Fibroblast of lung (primary cell): ENCODE measurements around the gene RACGAP1. TPM values are rescaled to one million over a fixed set of nuclear protein-coding genes. Genes with fewer than 3 reads are reported as not detected.
A peak's percentile ranks its signal among the peaks of the same experiment; 100 is the strongest.

ENCODE experiments used
- DNase-seq, 2 donors: peaks; one replicate each; pipeline versions ENCODE4 v3.0.0 to v3.0.0-alpha.2; 2010; ENCODE audit warnings: low read depth in 2 of 2
- H2AFZ ChIP-seq: 2 replicates; pipeline ENCODE4 v1.5.1; 2012; ENCODE audit warnings: low read length, control low read depth, inconsistent platforms
- H3K27ac ChIP-seq: 2 replicates; pipeline ENCODE4 v1.5.1; 2011; ENCODE audit warnings: low read length, control low read depth; ENCODE audit not compliant: insufficient read depth
- H3K27me3 ChIP-seq: 2 replicates; pipeline ENCODE4 v1.5.1; 2011; ENCODE audit warnings: mild to moderate bottlenecking, low read length; ENCODE audit not compliant: control insufficient read depth, insufficient read depth
- H3K36me3 ChIP-seq: 2 replicates; pipeline ENCODE4 v1.5.1; 2011; ENCODE audit warnings: low read length; ENCODE audit not compliant: control insufficient read depth, insufficient read depth
- H3K4me1 ChIP-seq: 2 replicates; pipeline ENCODE4 v1.5.1; 2011; ENCODE audit warnings: low read length; ENCODE audit not compliant: control insufficient read depth, insufficient read depth; ENCODE audit errors: extremely low read depth
- H3K4me2 ChIP-seq: 2 replicates; pipeline ENCODE4 v1.5.1; 2011; ENCODE audit warnings: low read length, control low read depth; ENCODE audit not compliant: insufficient read depth; ENCODE audit errors: extremely low read depth
- H3K4me3 ChIP-seq, 4 experiments: fragments of 200-600 bp in 1 of 4; sonication (generic) in 1 of 4; replicated peaks in 1 of 4; 2 replicates each; pipeline ENCODE4 v1.5.1; 2011 to 2016; ENCODE audit warnings: low read length in 4 of 4, low read depth in 3 of 4, mild to moderate bottlenecking in 3 of 4, control low read depth in 2 of 4, inconsistent platforms in 1 of 4, mixed read lengths in 1 of 4; ENCODE audit not compliant: insufficient read depth in 1 of 4; ENCODE audit errors: control extremely low read depth in 1 of 4
- H3K79me2 ChIP-seq: 2 replicates; pipeline ENCODE4 v1.5.1; 2012; ENCODE audit warnings: mild to moderate bottlenecking, low read length, inconsistent platforms; ENCODE audit not compliant: control insufficient read depth, insufficient read depth
- H3K9ac ChIP-seq: 2 replicates; pipeline ENCODE4 v1.5.1; 2011; ENCODE audit warnings: mild to moderate bottlenecking, low read length, control low read depth; ENCODE audit not compliant: insufficient read depth
- H3K9me3 ChIP-seq: 2 replicates; pipeline ENCODE4 v1.5.1; 2012; ENCODE audit warnings: low read depth, low read length; ENCODE audit not compliant: control insufficient read depth, insufficient read depth
- H4K20me1 ChIP-seq: 2 replicates; pipeline ENCODE4 v1.5.1; 2011; ENCODE audit warnings: low read length; ENCODE audit not compliant: control insufficient read depth, insufficient read depth; ENCODE audit errors: extremely low read depth
- CTCF ChIP-seq, 2 donors: IDR thresholded peaks in 1 of 2; conservative IDR thresholded peaks in 1 of 2; 1 replicate in 1 of 2; 2 replicates in 1 of 2; pipeline ENCODE4 v1.5.1; 2011 to 2012; ENCODE audit warnings: low read length in 2 of 2, control low read depth in 1 of 2, inconsistent platforms in 1 of 2, low read depth in 1 of 2, mild to moderate bottlenecking in 1 of 2
- EZH2 ChIP-seq: IDR thresholded peaks from 2 replicates; pipeline ENCODE4 v1.5.1; 2012; ENCODE audit warnings: low read length, control low read depth, mild to moderate bottlenecking; ENCODE audit errors: missing control alignments
- polyA plus RNA-seq, 2 donors: library from polyadenylated mRNA; depleted of rRNA in 1 of 2; stranded (reverse) in 1 of 2; unstranded in 1 of 2; fragments of >200 nt; gene quantifications; 2 replicates each; pipeline ENCODE4 v1.2.1, GENCODE V29; 2011 to 2012; ENCODE audit warnings: missing spikeins in 1 of 2
- total RNA-seq: library from RNA; depleted of rRNA; stranded (reverse); fragments of >200 nt; gene quantifications from 2 replicates; pipeline ENCODE4 v1.2.1, GENCODE V29; 2014

The RACGAP1 gene
- total and polyA plus RNA-seq, 2 donors (not counting 1 experiment from before 2014, with no cell fraction given): 22.9 to 38.1 TPM

DNA sequence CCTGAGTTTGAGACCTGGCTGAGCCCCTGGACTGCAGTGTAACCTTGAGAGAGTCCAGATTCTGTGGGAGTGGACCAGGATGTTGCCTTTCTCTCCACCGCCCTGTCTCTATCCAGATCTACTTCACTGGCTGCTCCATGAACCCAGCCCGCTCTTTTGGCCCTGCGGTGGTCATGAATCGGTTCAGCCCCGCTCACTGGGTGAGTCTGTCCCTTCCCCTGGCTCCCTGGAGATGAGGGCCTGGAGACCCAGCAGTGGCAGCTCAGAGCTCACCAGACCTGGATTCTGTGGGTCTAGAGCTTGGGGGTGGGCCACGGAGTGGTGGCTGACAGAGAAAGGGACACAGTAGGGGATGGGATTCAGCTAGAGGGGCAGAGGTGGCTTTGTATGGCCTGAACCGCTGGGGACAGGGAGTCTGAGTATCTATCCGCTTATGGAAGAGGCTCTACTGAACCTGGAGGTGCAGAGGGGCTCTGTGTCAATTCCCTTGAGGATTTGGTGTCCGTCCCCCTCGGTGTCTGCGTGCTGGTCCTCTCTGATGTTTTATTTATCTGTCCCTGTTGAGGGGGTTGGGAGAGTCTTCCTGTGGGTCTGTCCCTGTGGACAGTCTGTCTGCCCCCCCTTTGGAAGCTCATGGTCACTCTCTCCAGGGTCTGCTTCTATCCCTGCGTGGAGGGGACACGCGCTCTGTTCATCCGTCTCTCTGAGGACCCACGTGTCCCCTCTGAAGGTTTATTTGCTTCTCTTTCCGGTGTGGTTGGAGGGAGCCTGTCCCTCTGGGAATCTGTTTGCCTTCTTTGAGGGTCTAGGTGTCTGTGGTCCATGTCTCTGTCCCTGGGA is 61.1 kb downstream of the RACGAP1 start:
- peaks cover 2% of the 10 kb centered on the region for H3K4me1 ChIP-seq
- no peak for DNase-seq
- H3K79me2 ChIP-seq: no peaks in the 10 kb centered on the region
- no peak overlapping the region for H3K9ac ChIP-seq
- H3K36me3 ChIP-seq: no peaks in the 10 kb centered on the region
- H3K4me2 ChIP-seq: no peak overlapping the region
- no peak overlapping the region for H3K4me3 ChIP-seq
- H3K27me3 ChIP-seq: peaks cover 56% of the 10 kb centered on the region
- no peak overlapping the region for H3K27ac ChIP-seq
- no peak overlapping the region for H2AFZ ChIP-seq
- H4K20me1 ChIP-seq: no peaks in the 10 kb centered on the region
- H3K9me3 ChIP-seq: no peaks in the 10 kb centered on the region
- TF ChIP-seq CTCF (conservative IDR thresholded peaks at IDR 0.05 in 1 of 2, IDR thresholded peaks at IDR 0.05 in 1 of 2; ENCODE audit: low read depth in 1 of 2, low read length in 2 of 2) (no peak), EZH2 (no peak)

DNA sequence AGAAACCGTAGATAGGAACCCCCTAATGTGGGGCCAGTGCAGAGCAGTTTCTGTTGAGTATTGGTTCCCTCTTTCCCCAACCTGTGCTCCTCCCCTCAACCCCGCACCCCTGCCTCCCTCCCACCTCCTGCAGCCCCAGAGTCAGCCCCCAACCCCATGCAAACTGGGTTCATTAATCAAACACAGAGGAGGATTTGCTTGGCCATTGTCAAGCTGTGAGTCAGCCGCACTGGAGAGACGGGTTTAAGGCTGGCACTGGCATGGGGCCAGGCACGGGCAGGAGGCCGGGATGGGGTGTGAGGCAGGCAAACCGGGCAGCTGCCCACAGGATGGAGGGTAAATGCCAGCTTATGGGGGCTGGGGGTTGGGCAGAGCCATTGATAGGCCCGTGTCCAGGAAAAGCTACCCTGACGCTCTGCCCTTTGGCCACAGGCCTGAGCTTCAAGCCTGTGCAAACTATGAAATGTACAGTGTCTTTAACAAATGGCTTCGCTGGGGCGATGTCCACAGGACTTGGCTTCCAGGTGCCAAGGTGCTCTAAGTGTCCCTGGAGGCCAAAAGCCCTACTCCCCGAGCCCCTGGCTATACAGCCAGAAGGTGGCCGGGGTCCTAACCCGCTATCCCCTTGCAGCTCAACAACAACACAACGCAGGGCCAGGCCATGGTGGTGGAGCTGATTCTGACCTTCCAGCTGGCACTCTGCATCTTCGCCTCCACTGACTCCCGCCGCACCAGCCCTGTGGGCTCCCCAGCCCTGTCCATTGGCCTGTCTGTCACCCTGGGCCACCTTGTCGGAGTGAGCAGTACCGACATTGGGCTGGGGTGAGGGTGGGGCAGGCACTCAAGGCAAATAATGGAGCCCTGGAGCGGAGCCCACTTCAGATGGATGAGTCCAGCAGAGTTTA is 62.2 kb downstream of the RACGAP1 start:
- H3K79me2 ChIP-seq: no peaks in the 10 kb centered on the region
- no peaks in the 10 kb centered on the region for H4K20me1 ChIP-seq
- no peaks in the 10 kb centered on the region for H3K9me3 ChIP-seq
- peaks cover 2% of the 10 kb centered on the region for H3K4me1 ChIP-seq
- no peak overlapping the region for H2AFZ ChIP-seq
- TF ChIP-seq CTCF (conservative IDR thresholded peaks at IDR 0.05 in 1 of 2, IDR thresholded peaks at IDR 0.05 in 1 of 2; ENCODE audit: low read depth in 1 of 2, low read length in 2 of 2) (no peak), EZH2 (no peak)
- no peak overlapping the region for H3K4me2 ChIP-seq
- no peak overlapping the region for H3K4me3 ChIP-seq
- H3K36me3 ChIP-seq: no peaks in the 10 kb centered on the region
- H3K27ac ChIP-seq: no peak overlapping the region
- peaks cover 57% of the 10 kb centered on the region for H3K27me3 ChIP-seq
- no peak overlapping the region for H3K9ac ChIP-seq
- peak in 1 of 2 donors; percentile 18 for DNase-seq
